ENCODE data around the gene MT4. TPM values are rescaled to one million over a fixed set of nuclear protein-coding genes. Genes with fewer than 3 reads are reported as not detected.

The MT4 gene
- total and polyA plus RNA-seq, 12 donors, result not detected

DNA sequence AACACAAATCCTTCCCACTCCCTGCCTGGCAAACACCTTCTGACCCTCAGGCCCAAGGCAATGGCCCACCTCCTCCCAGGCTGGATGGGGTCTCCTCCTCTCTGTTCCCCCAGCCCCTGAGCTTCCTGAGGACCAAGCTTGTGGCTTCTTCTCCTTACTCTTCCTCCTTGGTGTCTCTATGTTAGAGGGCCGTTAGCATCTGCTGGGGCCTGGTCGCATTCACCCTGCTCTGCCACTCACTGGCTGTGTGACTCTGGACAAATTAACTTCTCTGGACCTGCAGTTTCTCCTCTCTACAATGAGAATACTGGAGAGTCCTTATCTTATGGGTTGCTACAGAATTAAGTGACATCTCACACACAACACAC, 42.8 kb downstream of the MT4 start:
- H3K27me3 ChIP-seq, result no peaks in the 10 kb centered on the region
- no peaks in the 10 kb centered on the region for H3K9me3 ChIP-seq (replicated peaks in 1 of 3)
- intact Hi-C loops (cut with DNase I), result loop anchor here in 1 of 2 donors (10.0 kb wide), 1 partner anchor 97 kb away; no protein-coding TSS in a partner anchor
- H3K4me1 ChIP-seq (replicated peaks in 1 of 2), result peaks cover 49 to 55% of the 10 kb centered on the region in 2 donors
- no peak for TF ChIP-seq POLR2A (IDR thresholded peaks at IDR 0.05)
- TF ChIP-seq, protein P1, sequence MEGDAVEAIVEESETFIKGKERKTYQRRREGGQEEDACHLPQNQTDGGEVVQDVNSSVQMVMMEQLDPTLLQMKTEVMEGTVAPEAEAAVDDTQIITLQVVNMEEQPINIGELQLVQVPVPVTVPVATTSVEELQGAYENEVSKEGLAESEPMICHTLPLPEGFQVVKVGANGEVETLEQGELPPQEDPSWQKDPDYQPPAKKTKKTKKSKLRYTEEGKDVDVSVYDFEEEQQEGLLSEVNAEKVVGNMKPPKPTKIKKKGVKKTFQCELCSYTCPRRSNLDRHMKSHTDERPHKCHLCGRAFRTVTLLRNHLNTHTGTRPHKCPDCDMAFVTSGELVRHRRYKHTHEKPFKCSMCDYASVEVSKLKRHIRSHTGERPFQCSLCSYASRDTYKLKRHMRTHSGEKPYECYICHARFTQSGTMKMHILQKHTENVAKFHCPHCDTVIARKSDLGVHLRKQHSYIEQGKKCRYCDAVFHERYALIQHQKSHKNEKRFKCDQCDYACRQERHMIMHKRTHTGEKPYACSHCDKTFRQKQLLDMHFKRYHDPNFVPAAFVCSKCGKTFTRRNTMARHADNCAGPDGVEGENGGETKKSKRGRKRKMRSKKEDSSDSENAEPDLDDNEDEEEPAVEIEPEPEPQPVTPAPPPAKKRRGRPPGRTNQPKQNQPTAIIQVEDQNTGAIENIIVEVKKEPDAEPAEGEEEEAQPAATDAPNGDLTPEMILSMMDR (IDR thresholded peaks at IDR 0.05), result peak in 1 of 6 experiments; percentile 26
- DNase-seq, result peak in 1 of 7 donors; percentile 37
- peak overlapping the region; percentile 90 to 100 (median 99) for H3K27ac ChIP-seq
- H3K36me3 ChIP-seq (replicated peaks in 1 of 2), result no peaks in the 10 kb centered on the region
- peak overlapping the region in 1 of 4 donors; percentile 62 for H3K4me3 ChIP-seq
- WGBS, 4 donors, result 49 to 63% (median 55%) methylated on average over 2 of the region's 2 CpGs

DNA sequence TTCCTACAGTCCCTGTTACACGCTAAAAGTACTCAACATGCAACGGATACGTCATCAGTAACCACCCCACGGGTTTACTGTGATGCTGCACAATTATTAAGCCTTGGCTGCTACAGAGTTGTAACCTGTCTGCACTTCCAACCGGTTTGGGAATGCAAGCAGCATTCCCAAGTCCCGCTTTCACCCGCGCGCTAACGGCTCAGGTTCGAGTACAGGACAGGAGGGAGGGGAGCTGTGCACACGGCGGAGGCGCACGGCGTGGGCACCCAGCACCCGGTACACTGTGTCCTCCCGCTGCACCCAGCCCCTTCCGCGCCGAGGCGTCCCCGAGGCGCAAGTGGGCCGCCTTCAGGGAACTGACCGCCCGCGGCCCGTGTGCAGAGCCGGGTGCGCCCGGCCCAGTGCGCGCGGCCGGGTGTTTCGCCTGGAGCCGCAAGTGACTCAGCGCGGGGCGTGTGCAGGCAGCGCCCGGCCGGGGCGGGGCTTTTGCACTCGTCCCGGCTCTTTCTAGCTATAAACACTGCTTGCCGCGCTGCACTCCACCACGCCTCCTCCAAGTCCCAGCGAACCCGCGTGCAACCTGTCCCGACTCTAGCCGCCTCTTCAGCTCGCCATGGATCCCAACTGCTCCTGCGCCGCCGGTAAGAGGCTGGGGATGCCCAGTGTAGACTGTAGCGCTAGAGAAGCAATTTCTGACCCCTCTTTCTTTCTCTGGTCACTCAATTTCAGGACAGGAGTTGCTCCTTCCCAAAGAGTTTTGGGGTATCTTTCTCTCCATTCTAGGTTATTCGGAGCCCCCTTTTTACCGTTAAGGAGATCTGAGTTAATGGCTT, 43.4 kb downstream of the MT4 start, which contains the start of gene MT2A:
Gene MT2A, plus strand, starts transcription at position 542 of the 833 bp plus-strand sequence. Its CDS starts 72 bp downstream, at position 614.
- Histone ChIP-seq H3K27ac (peak within 1 kb of the TSS; percentile 90 to 100 (median 99)), H3K9me3 (replicated peaks in 1 of 3) (no peaks in the 10 kb centered on the region), H3K36me3 (replicated peaks in 1 of 2) (no peaks in the 10 kb centered on the region), H3K4me3 (peak within 1 kb of the TSS; percentile 36 to 87 (median 54)), H3K27me3 (no peaks in the 10 kb centered on the region), H3K4me1 (replicated peaks in 1 of 2) (peaks cover 49 to 55% of the 10 kb centered on the region in 2 donors)
- WGBS, 4 donors, result 4 to 12% (median 4%) methylated on average over 22 to 62 of the region's 62 CpGs
- TF ChIP-seq POLR2A (IDR thresholded peaks at IDR 0.05), result peak; percentile 97 to 100
- TF ChIP-seq, protein P1 (IDR thresholded peaks at IDR 0.05), result no peak
- intact Hi-C loops (cut with DNase I), result loop anchor here in 1 of 2 donors (10.0 kb wide), 1 partner anchor 97 kb away; no protein-coding TSS in a partner anchor
- peak; percentile 95 to 98 (median 97) for DNase-seq

DNA sequence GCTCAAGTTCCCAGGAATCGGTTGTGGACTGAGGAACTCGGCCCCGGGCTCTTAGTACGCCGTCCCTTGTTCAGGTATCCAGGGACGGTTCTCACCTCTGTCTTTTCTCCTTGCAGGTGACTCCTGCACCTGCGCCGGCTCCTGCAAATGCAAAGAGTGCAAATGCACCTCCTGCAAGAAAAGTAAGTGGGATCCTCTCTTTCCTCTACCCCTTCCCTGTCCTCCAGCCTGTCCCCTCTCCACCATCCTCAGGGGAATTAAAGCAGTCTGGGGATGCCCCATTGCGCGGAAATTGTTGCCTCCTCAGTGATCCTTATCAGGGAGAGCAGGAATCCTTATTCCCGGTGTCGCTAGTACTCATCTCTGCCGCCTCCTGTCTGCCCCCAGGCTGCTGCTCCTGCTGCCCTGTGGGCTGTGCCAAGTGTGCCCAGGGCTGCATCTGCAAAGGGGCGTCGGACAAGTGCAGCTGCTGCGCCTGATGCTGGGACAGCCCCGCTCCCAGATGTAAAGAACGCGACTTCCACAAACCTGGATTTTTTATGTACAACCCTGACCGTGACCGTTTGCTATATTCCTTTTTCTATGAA, 44.1 kb downstream of the MT4 start:
- Histone ChIP-seq H3K9me3 (replicated peaks in 1 of 3) (no peaks in the 10 kb centered on the region), H3K4me1 (replicated peaks in 1 of 2) (peaks cover 49 to 55% of the 10 kb centered on the region in 2 donors), H3K36me3 (replicated peaks in 1 of 2) (no peaks in the 10 kb centered on the region), H3K27ac (peak overlapping the region; percentile 90 to 100 (median 98)), H3K27me3 (no peaks in the 10 kb centered on the region), H3K4me3 (peak overlapping the region; percentile 36 to 87 (median 54))
- TF ChIP-seq, protein P1 (IDR thresholded peaks at IDR 0.05), result no peak
- no peak for TF ChIP-seq POLR2A (IDR thresholded peaks at IDR 0.05)
- intact Hi-C loops (cut with DNase I), result loop anchor here in 1 of 2 donors (10.0 kb wide), 1 partner anchor 96 kb away; no protein-coding TSS in a partner anchor
- 0% methylated on average over 21 of the region's 21 CpGs for WGBS, 4 donors
- DNase-seq, result peak in 4 of 7 donors; percentile 35 to 47 (median 40)

DNA sequence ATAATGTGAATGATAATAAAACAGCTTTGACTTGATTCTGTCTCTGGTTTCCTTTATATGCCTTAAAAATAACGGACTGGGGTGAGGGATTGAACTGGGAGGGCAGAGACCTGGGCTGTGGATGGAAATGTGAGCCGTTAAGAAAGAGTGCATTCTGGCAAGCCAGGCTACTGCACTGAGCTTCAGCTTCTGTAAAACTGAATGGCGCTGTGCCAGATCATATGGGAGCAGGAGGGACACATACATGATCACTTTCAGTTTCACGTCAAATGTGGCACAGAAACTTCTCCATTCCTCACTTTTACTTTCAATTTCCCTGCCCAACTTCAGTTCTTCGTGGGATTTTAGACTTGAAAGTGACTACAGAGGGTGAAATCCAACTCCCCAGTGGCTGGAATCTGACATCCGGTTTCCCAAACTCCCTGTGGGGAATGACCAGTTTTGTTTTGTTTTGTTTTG, 44.6 kb downstream of the MT4 start:
- H3K36me3 ChIP-seq (replicated peaks in 1 of 2), result no peaks in the 10 kb centered on the region
- WGBS, 4 donors, result 0 to 2% (median 0%) methylated on average over 6 of the region's 6 CpGs
- peak overlapping the region in 3 of 4 donors; percentile 36 to 62 (median 47) for H3K4me3 ChIP-seq
- intact Hi-C loops (cut with DNase I), result loop anchor here in 1 of 2 donors (10.0 kb wide), 1 partner anchor 95 kb away; no protein-coding TSS in a partner anchor
- H3K27me3 ChIP-seq, result no peaks in the 10 kb centered on the region
- H3K27ac ChIP-seq, result peak overlapping the region; percentile 90 to 100 (median 98)
- TF ChIP-seq, protein P1 (IDR thresholded peaks at IDR 0.05), result peak in 1 of 6 experiments; percentile 2
- peak; percentile 4 to 73 for TF ChIP-seq POLR2A (IDR thresholded peaks at IDR 0.05)
- DNase-seq, result peak; percentile 76 to 88 (median 86)
- H3K4me1 ChIP-seq (replicated peaks in 1 of 2), result peaks cover 49 to 55% of the 10 kb centered on the region in 2 donors
- H3K9me3 ChIP-seq (replicated peaks in 1 of 3), result no peaks in the 10 kb centered on the region
